Fibroblast of lung (primary cell): ENCODE results near the gene ITIH3.

Source experiments
- CTCF ChIP-seq, 2 donors: IDR thresholded peaks in 1 of 2; conservative IDR thresholded peaks in 1 of 2; 1 replicate in 1 of 2; 2 replicates in 1 of 2; pipeline ENCODE4 v1.5.1; 2011 to 2012; ENCODE audit warnings: low read length in 2 of 2, control low read depth in 1 of 2, inconsistent platforms in 1 of 2, low read depth in 1 of 2, mild to moderate bottlenecking in 1 of 2
- EZH2 ChIP-seq: IDR thresholded peaks from 2 replicates; pipeline ENCODE4 v1.5.1; 2012; ENCODE audit warnings: low read length, control low read depth, mild to moderate bottlenecking; ENCODE audit errors: missing control alignments

- no peak for TF ChIP-seq CTCF (conservative IDR thresholded peaks at IDR 0.05 in 1 of 2, IDR thresholded peaks at IDR 0.05 in 1 of 2; ENCODE audit: low read depth in 1 of 2, low read length in 2 of 2)
- no peak for TF ChIP-seq EZH2
These were observed 11.4 kb upstream of the ITIH3 start for GRCh38 chr3:52783211-52783555.
